Dendritic cell treated with granulocyte-macrophage colony-stimulating factor and Interleukin-4, amounts not matched to agents 40 ng/mL and 50 ng/mL, for 4 days (primary cell): ENCODE data around the gene B3GAT3.
A peak's percentile ranks its signal among the peaks of the same experiment; 100 is the strongest.
"Not testable (repeated sequence)": the region's sequence is repeated elsewhere in the genome, so short reads cannot be mapped to it uniquely, and the experiment has no call there.

Experiments
- H3K27ac Mint-ChIP-seq: one replicate; pipeline ENCODE4 v1.8.0; 2022; ENCODE audit warnings: mild to moderate bottlenecking, mixed read lengths
- H3K27me3 Mint-ChIP-seq: one replicate; pipeline ENCODE4 v1.8.0; 2022; ENCODE audit warnings: mild to moderate bottlenecking, mixed read lengths
- H3K36me3 Mint-ChIP-seq: one replicate; pipeline ENCODE4 v1.8.0; 2022; ENCODE audit warnings: low read depth, mixed read lengths
- H3K4me1 Mint-ChIP-seq: one replicate; pipeline ENCODE4 v1.8.0; 2022; ENCODE audit warnings: low read depth, mixed read lengths
- H3K4me3 Mint-ChIP-seq: one replicate; pipeline ENCODE4 v1.8.0; 2022; ENCODE audit warnings: mild to moderate bottlenecking, moderate library complexity, mixed read lengths
- H3K9me3 Mint-ChIP-seq: one replicate; pipeline ENCODE4 v1.8.0; 2022; ENCODE audit warnings: mixed read lengths
- intact Hi-C: fragments of 100-400 bp; cut with micrococcal nuclease; formaldehyde crosslinking; loops from one replicate; pipeline ENCODE4 v1.15.0; 2022

B3GAT3 gene

GRCh38 chr11:62591448-62592145, 30.2 kb downstream of the B3GAT3 start, which contains the start of gene TUT1:
TSS of gene TUT1 (minus strand) at chr11:62591523. CDS start at chr11:62591485, 38 bp downstream.
- Mint-ChIP-seq H3K9me3 (no peaks in the 10 kb centered on the region), H3K36me3 (peaks cover 77% of the 10 kb centered on the region), H3K4me3 (peak within 1 kb of the TSS; percentile 91), H3K27me3 (no peaks in the 10 kb centered on the region), H3K4me1 (peaks cover 39% of the 10 kb centered on the region), H3K27ac (peak within 1 kb of the TSS; percentile 97)
- intact Hi-C loops: loop anchor here (1.0 to 5.0 kb wide), 3 partner anchors 17 to 116 kb away; partner anchors contain the start of genes BSCL2, GNG3, LBHD1 and UQCC3

GRCh38 chr11:62588966-62589637, 32.7 kb downstream of the B3GAT3 start:
- Mint-ChIP-seq H3K36me3 (peaks cover 73% of the 10 kb centered on the region), H3K4me3 (no peak overlapping the region), H3K9me3 (no peaks in the 10 kb centered on the region), H3K27ac (no peak overlapping the region), H3K27me3 (no peaks in the 10 kb centered on the region), H3K4me1 (peaks cover 30% of the 10 kb centered on the region)
- intact Hi-C loops: no loop called here

- H3K27ac Mint-ChIP-seq, H3K4me3 Mint-ChIP-seq, H3K4me1 Mint-ChIP-seq, H3K27me3 Mint-ChIP-seq, H3K9me3 Mint-ChIP-seq, intact Hi-C loops: not testable (repeated sequence)
- H3K36me3 Mint-ChIP-seq: peaks cover 81% of the 10 kb centered on the region
These were observed 36.4 kb downstream of the B3GAT3 start for GRCh38 chr11:62585356-62585755.

- H3K27ac Mint-ChIP-seq: not testable (repeated sequence)
These were observed 40.1 kb downstream of the B3GAT3 start for GRCh38 chr11:62581735-62582134.

GRCh38 chr11:62580959-62581715, 40.6 kb downstream of the B3GAT3 start:
- H3K27ac Mint-ChIP-seq: no peak overlapping the region
- peaks cover 5% of the 10 kb centered on the region for H3K4me1 Mint-ChIP-seq
- H3K9me3 Mint-ChIP-seq: no peaks in the 10 kb centered on the region
- H3K36me3 Mint-ChIP-seq: peaks cover 78% of the 10 kb centered on the region
- intact Hi-C loops: no loop called here
- H3K27me3 Mint-ChIP-seq: no peaks in the 10 kb centered on the region
- no peak overlapping the region for H3K4me3 Mint-ChIP-seq

More at GRCh38 chr11:62581735-62582134, 40.1 kb downstream of the B3GAT3 start:
- H3K4me3 Mint-ChIP-seq, H3K27me3 Mint-ChIP-seq, H3K4me1 Mint-ChIP-seq, H3K9me3 Mint-ChIP-seq, intact Hi-C loops: not testable (repeated sequence)
- H3K36me3 Mint-ChIP-seq: peaks cover 78% of the 10 kb centered on the region

- Mint-ChIP-seq H3K36me3 (peaks cover 72% of the 10 kb centered on the region), H3K27ac (no peak overlapping the region), H3K4me3 (no peak overlapping the region), H3K27me3 (no peaks in the 10 kb centered on the region), H3K4me1 (peaks cover 22% of the 10 kb centered on the region), H3K9me3 (no peaks in the 10 kb centered on the region)
- intact Hi-C loops: no loop called here
These were observed 42.5 kb downstream of the B3GAT3 start for GRCh38 chr11:62579252-62579651.

GRCh38 chr11:62578541-62578940, 43.2 kb downstream of the B3GAT3 start:
- peaks cover 71% of the 10 kb centered on the region for H3K36me3 Mint-ChIP-seq
- H3K4me3 Mint-ChIP-seq: no peak overlapping the region
- no peak overlapping the region for H3K27ac Mint-ChIP-seq
- intact Hi-C loops: no loop called here
- H3K27me3 Mint-ChIP-seq: no peaks in the 10 kb centered on the region
- peaks cover 22% of the 10 kb centered on the region for H3K4me1 Mint-ChIP-seq
- no peaks in the 10 kb centered on the region for H3K9me3 Mint-ChIP-seq

GRCh38 chr11:62577046-62577714, 44.6 kb downstream of the B3GAT3 start:
- peak overlapping the region; percentile 3 for H3K27ac Mint-ChIP-seq
- peaks cover 34% of the 10 kb centered on the region for H3K4me1 Mint-ChIP-seq
- no peak overlapping the region for H3K4me3 Mint-ChIP-seq
- H3K27me3 Mint-ChIP-seq: no peaks in the 10 kb centered on the region
- H3K36me3 Mint-ChIP-seq: peaks cover 73% of the 10 kb centered on the region
- intact Hi-C loops: no loop called here
- no peaks in the 10 kb centered on the region for H3K9me3 Mint-ChIP-seq

GRCh38 chr11:62575837-62576236, 45.9 kb downstream of the B3GAT3 start:
- peak overlapping the region; percentile 96 for H3K27ac Mint-ChIP-seq
- peaks cover 47% of the 10 kb centered on the region for H3K4me1 Mint-ChIP-seq
- H3K27me3 Mint-ChIP-seq: no peaks in the 10 kb centered on the region
- no peaks in the 10 kb centered on the region for H3K9me3 Mint-ChIP-seq
- H3K36me3 Mint-ChIP-seq: peaks cover 73% of the 10 kb centered on the region
- H3K4me3 Mint-ChIP-seq: no peak overlapping the region
- intact Hi-C loops: no loop called here

GRCh38 chr11:62575156-62575555, 46.6 kb downstream of the B3GAT3 start:
- H3K27ac Mint-ChIP-seq: peak overlapping the region; percentile 96
- peaks cover 75% of the 10 kb centered on the region for H3K36me3 Mint-ChIP-seq
- H3K9me3 Mint-ChIP-seq: no peaks in the 10 kb centered on the region
- peaks cover 49% of the 10 kb centered on the region for H3K4me1 Mint-ChIP-seq
- intact Hi-C loops: no loop called here
- peak overlapping the region; percentile 98 for H3K4me3 Mint-ChIP-seq
- no peaks in the 10 kb centered on the region for H3K27me3 Mint-ChIP-seq

- Mint-ChIP-seq H3K27me3 (no peaks in the 10 kb centered on the region), H3K36me3 (peaks cover 81% of the 10 kb centered on the region), H3K4me1 (peaks cover 49% of the 10 kb centered on the region), H3K9me3 (no peaks in the 10 kb centered on the region), H3K27ac (peak overlapping the region; percentile 96), H3K4me3 (peak overlapping the region; percentile 98)
- intact Hi-C loops: loop anchor here (1.0 kb wide), 1 partner anchor 17 kb away; the partner anchor contains the start of gene TUT1
These were observed 47.3 kb downstream of the B3GAT3 start for GRCh38 chr11:62574363-62575071.

- Mint-ChIP-seq H3K36me3 (peaks cover 86% of the 10 kb centered on the region), H3K27ac (peak within 1 kb of the TSS; percentile 96), H3K27me3 (no peaks in the 10 kb centered on the region), H3K4me3 (peak within 1 kb of the TSS; percentile 98), H3K4me1 (peaks cover 49% of the 10 kb centered on the region), H3K9me3 (no peaks in the 10 kb centered on the region)
- intact Hi-C loops: loop anchor here (1.0 to 2.0 kb wide), 2 partner anchors 17 to 18 kb away; partner anchors contain the start of gene TUT1
These were observed 48.0 kb downstream of the B3GAT3 start, which contains the start of gene EEF1G for GRCh38 chr11:62573592-62574362. TSS of gene EEF1G (minus strand) at chr11:62573891. CDS start at chr11:62573842, 49 bp downstream.
